Neural progenitor cell (in vitro differentiated cells): ENCODE measurements around the gene MYO9B.

Experiments used
- CTCF ChIP-seq: fragments of 200-600 bp; sonication (generic); IDR thresholded peaks from 2 replicates; pipeline ENCODE4 v1.5.1; 2017; ENCODE audit warnings: antibody characterized with exemption, mild to moderate bottlenecking
- EZH2 ChIP-seq: fragments of 200-600 bp; sonication (generic); IDR thresholded peaks from 2 replicates; pipeline ENCODE4 v1.6.1; 2017; ENCODE audit warnings: antibody characterized with exemption, mild to moderate bottlenecking, moderate library complexity

GRCh38 chr19:17164639-17165038, 89.1 kb downstream of the MYO9B start:
- TF ChIP-seq CTCF (no peak), EZH2 (no peak)
